SU-DHL-6 (cell line): ENCODE data around the gene TUG1.

Experiments
- H2AFZ ChIP-seq: fragments of 200-600 bp; sonication (generic); 2 replicates; pipeline ENCODE4 v1.6.1; 2014; ENCODE audit warnings: low read depth, mild to moderate bottlenecking, moderate library complexity, mixed read lengths, antibody characterized with exemption, low read length; ENCODE audit not compliant: severe bottlenecking
- H3F3A ChIP-seq: fragments of 200-600 bp; shearing (Covaris generic); 2 replicates; pipeline ENCODE4 v1.6.0; 2016; ENCODE audit warnings: antibody characterized with exemption, mild to moderate bottlenecking; ENCODE audit not compliant: insufficient read depth
- H3K27ac ChIP-seq: fragments of 200-600 bp; sonication (generic); 2 replicates; pipeline ENCODE4 v1.5.1; 2016; ENCODE audit warnings: low read depth, mild to moderate bottlenecking, low read length, moderate library complexity, mixed read lengths
- H3K27me3 ChIP-seq: fragments of 200-600 bp; sonication (generic), shearing (Covaris generic); 2 replicates; pipeline ENCODE4 v1.6.0; 2014; ENCODE audit warnings: mild to moderate bottlenecking, low read length
- H3K36me3 ChIP-seq: fragments of 200-600 bp; sonication (generic); 2 replicates; pipeline ENCODE4 v1.6.1; 2014; ENCODE audit warnings: mild to moderate bottlenecking, low read length, mixed read lengths
- H3K4me2 ChIP-seq: fragments of 300-600, 200-600 bp; shearing (Covaris generic), sonication (generic); 2 replicates; pipeline ENCODE4 v1.6.0; 2014; ENCODE audit warnings: low read length, low read depth, mild to moderate bottlenecking; ENCODE audit not compliant: poor library complexity, severe bottlenecking
- H3K4me3 ChIP-seq: fragments of 200-600 bp; sonication (generic); 2 replicates; pipeline ENCODE4 v1.5.1; 2014; ENCODE audit warnings: antibody characterized with exemption, low read length, mild to moderate bottlenecking, mixed read lengths; ENCODE audit not compliant: insufficient read depth, poor library complexity, severe bottlenecking
- H3K79me2 ChIP-seq: fragments of 200-600 bp; sonication (generic); 2 replicates; pipeline ENCODE4 v1.6.1; 2014; ENCODE audit warnings: mild to moderate bottlenecking, low read length, moderate library complexity; ENCODE audit not compliant: insufficient read depth
- H3K9ac ChIP-seq: fragments of 200-600 bp; sonication (generic); 2 replicates; pipeline ENCODE4 v1.7.0; 2014; ENCODE audit warnings: mild to moderate bottlenecking, low read length
- H3K9me2 ChIP-seq: fragments of 200-600 bp; sonication (generic); replicated peaks from 2 replicates; pipeline ENCODE4 v1.6.1; 2014; ENCODE audit warnings: low read length; ENCODE audit not compliant: insufficient read depth
- H3K9me3 ChIP-seq: fragments of 200-600 bp; sonication (generic); 2 replicates; pipeline ENCODE4 v1.6.1; 2014; ENCODE audit warnings: low read length, mixed read lengths; ENCODE audit not compliant: insufficient read depth
- H4K20me1 ChIP-seq: fragments of 200-600 bp; sonication (generic); 2 replicates; pipeline ENCODE4 v1.6.1; 2014; ENCODE audit warnings: low read depth, mild to moderate bottlenecking, antibody characterized with exemption, low read length, moderate library complexity, mixed read lengths
- EZH2phosphoT487 ChIP-seq: fragments of 200-600 bp; sonication (generic), shearing (Covaris generic); conservative IDR thresholded peaks from 2 replicates; pipeline ENCODE4 v1.6.1; 2018; ENCODE audit warnings: mild to moderate bottlenecking, antibody characterized with exemption, low read length, moderate library complexity, mixed read lengths
- TF ChIP-seq, protein P1 (sequence below): fragments of 200-600 bp; sonication (generic); IDR thresholded peaks from one replicate; pipeline ENCODE4 v1.5.1; 2017; ENCODE audit warnings: antibody characterized with exemption, mild to moderate bottlenecking, low read length, moderate library complexity; ENCODE audit not compliant: insufficient read depth, poor library complexity, severe bottlenecking

The TUG1 gene

GRCh38 chr22:30953206-30953605, 15.9 kb upstream of the TUG1 start:
- Histone ChIP-seq H3K4me2 (no peak overlapping the region), H3K27me3 (no peaks in the 10 kb centered on the region), H4K20me1 (no peaks in the 10 kb centered on the region), H2AFZ (no peak overlapping the region), H3K9ac (no peak overlapping the region), H3K9me3 (no peaks in the 10 kb centered on the region), H3F3A (no peaks in the 10 kb centered on the region), H3K27ac (no peak overlapping the region), H3K79me2 (no peaks in the 10 kb centered on the region), H3K9me2 (no peaks in the 10 kb centered on the region), H3K4me3 (no peak overlapping the region), H3K36me3 (no peaks in the 10 kb centered on the region; the same call in 1 of the 2 replicates)
- no peak for TF ChIP-seq EZH2phosphoT487
- TF ChIP-seq, protein P1, sequence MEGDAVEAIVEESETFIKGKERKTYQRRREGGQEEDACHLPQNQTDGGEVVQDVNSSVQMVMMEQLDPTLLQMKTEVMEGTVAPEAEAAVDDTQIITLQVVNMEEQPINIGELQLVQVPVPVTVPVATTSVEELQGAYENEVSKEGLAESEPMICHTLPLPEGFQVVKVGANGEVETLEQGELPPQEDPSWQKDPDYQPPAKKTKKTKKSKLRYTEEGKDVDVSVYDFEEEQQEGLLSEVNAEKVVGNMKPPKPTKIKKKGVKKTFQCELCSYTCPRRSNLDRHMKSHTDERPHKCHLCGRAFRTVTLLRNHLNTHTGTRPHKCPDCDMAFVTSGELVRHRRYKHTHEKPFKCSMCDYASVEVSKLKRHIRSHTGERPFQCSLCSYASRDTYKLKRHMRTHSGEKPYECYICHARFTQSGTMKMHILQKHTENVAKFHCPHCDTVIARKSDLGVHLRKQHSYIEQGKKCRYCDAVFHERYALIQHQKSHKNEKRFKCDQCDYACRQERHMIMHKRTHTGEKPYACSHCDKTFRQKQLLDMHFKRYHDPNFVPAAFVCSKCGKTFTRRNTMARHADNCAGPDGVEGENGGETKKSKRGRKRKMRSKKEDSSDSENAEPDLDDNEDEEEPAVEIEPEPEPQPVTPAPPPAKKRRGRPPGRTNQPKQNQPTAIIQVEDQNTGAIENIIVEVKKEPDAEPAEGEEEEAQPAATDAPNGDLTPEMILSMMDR, result no peak

DNA sequence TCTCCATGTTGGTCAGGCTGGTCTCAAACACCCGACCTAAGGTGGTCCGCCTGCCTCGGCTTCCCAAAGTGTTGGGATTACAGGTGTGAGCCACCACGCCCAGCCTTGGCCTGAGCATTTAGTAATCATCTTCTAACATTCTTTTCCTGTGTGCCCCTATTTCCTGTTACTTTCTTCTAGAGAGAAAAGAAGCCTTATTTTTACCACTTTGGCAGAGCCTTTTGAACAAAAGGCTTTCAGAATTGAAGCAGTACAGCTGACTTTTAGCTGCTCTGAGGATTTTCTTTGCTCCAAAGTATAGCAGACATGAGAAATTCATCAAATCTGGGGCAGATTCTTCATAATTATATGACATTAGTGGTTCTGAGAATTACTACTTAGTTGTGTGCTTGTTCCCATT, 13.9 kb upstream of the TUG1 start:
- no peak overlapping the region for H3K4me2 ChIP-seq
- H3K27ac ChIP-seq, result no peak overlapping the region
- no peaks in the 10 kb centered on the region for H3K9me3 ChIP-seq
- H3K79me2 ChIP-seq, result no peaks in the 10 kb centered on the region
- H3F3A ChIP-seq, result no peaks in the 10 kb centered on the region
- H4K20me1 ChIP-seq, result no peaks in the 10 kb centered on the region
- H3K36me3 ChIP-seq, result peaks cover 2% of the 10 kb centered on the region; the same call in 1 of the 2 replicates
- no peaks in the 10 kb centered on the region for H3K27me3 ChIP-seq
- no peak overlapping the region for H2AFZ ChIP-seq
- no peak for TF ChIP-seq EZH2phosphoT487
- TF ChIP-seq, protein P1, result no peak
- no peak overlapping the region for H3K4me3 ChIP-seq
- no peak overlapping the region for H3K9ac ChIP-seq
- H3K9me2 ChIP-seq, result no peaks in the 10 kb centered on the region

DNA sequence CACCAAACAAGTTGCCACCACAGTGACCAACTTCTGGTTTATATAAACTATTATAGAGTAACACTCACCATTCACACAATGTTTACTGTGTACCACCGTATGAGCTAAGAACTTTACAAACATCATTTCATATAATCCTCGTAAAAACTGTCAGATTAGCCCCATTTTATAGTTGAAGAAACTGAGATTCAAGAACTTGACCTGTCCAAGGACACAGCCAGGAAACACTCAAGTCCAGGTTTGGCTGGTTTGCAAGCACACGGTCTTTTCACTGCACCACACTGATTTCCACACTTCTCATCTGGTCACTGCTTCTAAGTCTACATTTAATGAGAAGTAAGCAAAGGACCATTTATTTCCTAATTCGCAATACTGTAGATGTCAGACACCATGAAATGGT, 4.2 kb upstream of the TUG1 start:
- Histone ChIP-seq H3K27ac (no peak overlapping the region), H3K27me3 (no peaks in the 10 kb centered on the region), H3K9me2 (no peaks in the 10 kb centered on the region), H3F3A (no peaks in the 10 kb centered on the region), H3K9me3 (peaks cover 18% of the 10 kb centered on the region; the same call in 1 of the 2 replicates), H3K4me2 (peak overlapping the region; percentile 14), H3K9ac (no peak overlapping the region), H3K79me2 (peaks cover 23% of the 10 kb centered on the region), H4K20me1 (no peaks in the 10 kb centered on the region; the same call in 1 of the 2 replicates), H3K36me3 (peaks cover 11% of the 10 kb centered on the region), H3K4me3 (no peak overlapping the region), H2AFZ (no peak overlapping the region)
- TF ChIP-seq, protein P1, result no peak
- TF ChIP-seq EZH2phosphoT487, result no peak
